Liver (tissue), 9 donors: ENCODE data around the gene LIX1L. TPM values are rescaled to one million over a fixed set of nuclear protein-coding genes. Genes with fewer than 3 reads are reported as not detected.
A peak's percentile ranks its signal among the peaks of the same experiment; 100 is the strongest.

Experiments
- DNase-seq: peaks from one replicate; pipeline ENCODE4 v3.0.0-alpha.2; 2017; ENCODE audit warnings: low spot score
- H3K27ac ChIP-seq, 2 donors: one replicate each; pipeline ENCODE4 v1.7.0; 2013; ENCODE audit warnings: inconsistent platforms in 2 of 2, low read length in 2 of 2, control low read depth in 1 of 2, low read depth in 1 of 2, mild to moderate bottlenecking in 1 of 2
- H3K27me3 ChIP-seq, 4 donors: one replicate each; pipeline versions ENCODE4 v1.6.1 to v1.7.0; 2013; ENCODE audit warnings: low read length in 3 of 4, inconsistent platforms in 1 of 4, mild to moderate bottlenecking in 1 of 4, moderate library complexity in 1 of 4; ENCODE audit not compliant: control insufficient read depth in 4 of 4, insufficient read depth in 4 of 4
- H3K36me3 ChIP-seq, 4 donors: one replicate each; pipeline versions ENCODE4 v1.6.1 to v1.7.0; 2013; ENCODE audit warnings: low read length in 3 of 4, mild to moderate bottlenecking in 3 of 4, low read depth in 1 of 4, moderate library complexity in 1 of 4; ENCODE audit not compliant: control insufficient read depth in 4 of 4, insufficient read depth in 3 of 4
- H3K4me1 ChIP-seq, 4 donors: one replicate each; pipeline versions ENCODE4 v1.6.1 to v1.7.0; 2013; ENCODE audit warnings: low read length in 3 of 4, mild to moderate bottlenecking in 3 of 4, moderate library complexity in 1 of 4; ENCODE audit not compliant: control insufficient read depth in 4 of 4, insufficient read depth in 4 of 4
- H3K4me3 ChIP-seq, 3 donors: one replicate each; pipeline versions ENCODE4 v1.6.1 to v1.7.0; 2013; ENCODE audit warnings: low read length in 3 of 3, control low read depth in 1 of 3, low read depth in 1 of 3, mild to moderate bottlenecking in 1 of 3
- H3K9ac ChIP-seq, 2 donors: one replicate each; pipeline ENCODE4 v1.7.0; 2013; ENCODE audit warnings: low read length in 2 of 2, mild to moderate bottlenecking in 2 of 2, moderate library complexity in 2 of 2, control low read depth in 1 of 2, low read depth in 1 of 2
- H3K9me3 ChIP-seq, 4 donors: one replicate each; pipeline versions ENCODE4 v1.6.1 to v1.7.0; 2013; ENCODE audit warnings: low read length in 3 of 4; ENCODE audit not compliant: control insufficient read depth in 4 of 4
- ATF3 ChIP-seq: IDR thresholded peaks from 2 replicates; pipeline ENCODE4 v1.6.1; 2016; ENCODE audit warnings: antibody characterized with exemption
- CTCF ChIP-seq: fragments of 150-350 bp; IDR thresholded peaks from 2 replicates; pipeline ENCODE4 v1.5.1; 2017; ENCODE audit warnings: improper control_type of control experiment, low read depth, low read length; ENCODE audit not compliant: missing input control
- EGR1 ChIP-seq, 2 donors: IDR thresholded peaks; 2 replicates each; pipeline ENCODE4 v1.6.1; 2016 to 2018; ENCODE audit warnings: antibody characterized with exemption in 2 of 2, low read depth in 2 of 2
- FOXA1 ChIP-seq: IDR thresholded peaks from 2 replicates; pipeline ENCODE4 v1.6.1; 2016; ENCODE audit warnings: antibody characterized with exemption
- FOXA2 ChIP-seq: IDR thresholded peaks from 2 replicates; pipeline ENCODE4 v1.6.1; 2016; ENCODE audit warnings: antibody characterized with exemption
- GABPA ChIP-seq, 2 donors: IDR thresholded peaks in 1 of 2; conservative IDR thresholded peaks in 1 of 2; 2 replicates each; pipeline ENCODE4 v1.6.1; 2016; ENCODE audit warnings: antibody characterized with exemption in 2 of 2, mild to moderate bottlenecking in 1 of 2, moderate library complexity in 1 of 2
- HNF4A ChIP-seq, 2 donors: conservative IDR thresholded peaks; 2 replicates each; pipeline ENCODE4 v1.6.1; 2016; ENCODE audit warnings: antibody characterized with exemption in 2 of 2, mild to moderate bottlenecking in 2 of 2
- HNF4G ChIP-seq: IDR thresholded peaks from 2 replicates; pipeline ENCODE4 v1.6.1; 2016; ENCODE audit warnings: antibody characterized with exemption
- JUND ChIP-seq, 2 donors: IDR thresholded peaks; 2 replicates each; pipeline ENCODE4 v1.6.1; 2016; ENCODE audit warnings: antibody characterized with exemption in 2 of 2
- MAX ChIP-seq: IDR thresholded peaks from 2 replicates; pipeline ENCODE4 v1.6.1; 2016; ENCODE audit warnings: antibody characterized with exemption
- NR2F2 ChIP-seq: IDR thresholded peaks from 2 replicates; pipeline ENCODE4 v1.6.1; 2016; ENCODE audit warnings: antibody characterized with exemption
- RAD21 ChIP-seq, 2 donors: IDR thresholded peaks; 2 replicates each; pipeline ENCODE4 v1.6.1; 2016; ENCODE audit warnings: antibody characterized with exemption in 2 of 2, mild to moderate bottlenecking in 2 of 2
- REST ChIP-seq: IDR thresholded peaks from 2 replicates; pipeline ENCODE4 v1.6.1; 2016; ENCODE audit warnings: antibody characterized with exemption, mild to moderate bottlenecking
- RXRA ChIP-seq, 2 donors: IDR thresholded peaks; 2 replicates each; pipeline ENCODE4 v1.6.1; 2017 to 2018; ENCODE audit warnings: antibody characterized with exemption in 2 of 2, mild to moderate bottlenecking in 1 of 2
- SP1 ChIP-seq: IDR thresholded peaks from 2 replicates; pipeline ENCODE4 v1.6.1; 2018; ENCODE audit warnings: antibody characterized with exemption, mild to moderate bottlenecking
- TAF1 ChIP-seq: conservative IDR thresholded peaks from 2 replicates; pipeline ENCODE4 v1.6.1; 2016; ENCODE audit warnings: antibody characterized with exemption, mild to moderate bottlenecking
- YY1 ChIP-seq: IDR thresholded peaks from 2 replicates; pipeline ENCODE4 v1.6.1; 2016; ENCODE audit warnings: antibody characterized with exemption, mild to moderate bottlenecking
- ZBTB33 ChIP-seq: IDR thresholded peaks from 2 replicates; pipeline ENCODE4 v1.6.1; 2016; ENCODE audit warnings: antibody characterized with exemption
- WGBS: extraction: QIAGEN DNeasy Blood & Tissue Kit; methylation state at CpG from one replicate; pipeline ENCODE4 v1.1.7; 2013; 5-methylcytosine and 5-hydroxymethylcytosine counted together
- polyA plus RNA-seq, 2 donors: library from polyadenylated mRNA; stranded (reverse) in 1 of 2; unstranded in 1 of 2; fragments of 200-250 nt in 1 of 2; fragments of >200 nt in 1 of 2; fragmentation: Nextera tagmentation in 1 of 2; extraction: Ambion mirVana in 1 of 2; gene quantifications; one replicate each; pipeline versions ENCODE4 v1.2.1 to v1.2.3, GENCODE V29; 2013 to 2015
- total RNA-seq, 2 donors: library from RNA; depleted of rRNA; stranded (reverse); fragments of >200 nt; gene quantifications; one replicate each; pipeline ENCODE4 v1.2.3, GENCODE V29; 2014
- donor health status: healthy.
- donor health status: healthy.
- donor health status: healthy.
- donor health status: healthy.
- donor health status: healthy.

LIX1L gene
- total and polyA plus RNA-seq, 4 donors: 4.6 to 8.6 (median 6.3) TPM

- Histone ChIP-seq H3K27ac (peak overlapping the region; percentile 21 to 44), H3K36me3 (peaks cover 0 to 4% (median 0%) of the 10 kb centered on the region in 4 donors), H3K4me1 (peaks cover 25 to 54% (median 35%) of the 10 kb centered on the region in 4 donors), H3K9me3 (no peaks in the 10 kb centered on the region), H3K9ac (no peak overlapping the region), H3K27me3 (no peaks in the 10 kb centered on the region), H3K4me3 (no peak overlapping the region)
- WGBS: 29% methylated on average over 1 of the region's 1 CpG
- TF ChIP-seq NR2F2 (no peak), ATF3 (no peak), MAX (peak; percentile 37), YY1 (peak; percentile 76), GABPA (IDR thresholded peaks at IDR 0.05 in 1 of 2, conservative IDR thresholded peaks at IDR 0.05 in 1 of 2) (peak in 1 of 2 donors; percentile 59), SP1 (peak; percentile 82), EGR1 (IDR thresholded peaks at IDR 0.05; ENCODE audit: low read depth in 2 of 2) (no peak), CTCF (no peak), RXRA (IDR thresholded peaks at IDR 0.05) (peak; percentile 87 to 92), TAF1 (peak; percentile 60), ZBTB33 (no peak), FOXA1 (no peak), FOXA2 (no peak), HNF4G (no peak), JUND (IDR thresholded peaks at IDR 0.05) (peak in 1 of 2 donors; percentile 25), HNF4A (conservative IDR thresholded peaks at IDR 0.05) (peak; percentile 20), RAD21 (IDR thresholded peaks at IDR 0.05) (peak in 1 of 2 donors; percentile 31), REST (no peak)
- no peak for DNase-seq
Observed at GRCh38 chr1:145983206-145983675, 25.4 kb upstream of the LIX1L start.
